HEK293 (cell line): ENCODE data around the gene ERAP2.
A peak's percentile ranks its signal among the peaks of the same experiment; 100 is the strongest.

Source experiments
- EGR2 ChIP-seq: fragments of 450-650 bp; formaldehyde crosslinking; IDR thresholded peaks from 2 replicates; pipeline ENCODE4 v1.5.1; 2016; ENCODE audit warnings: low read depth, missing biosample characterization, missing genetic modification characterization
- GLI2 ChIP-seq: fragments of 450-650 bp; formaldehyde crosslinking; IDR thresholded peaks from 2 replicates; pipeline ENCODE4; 2017; ENCODE audit warnings: missing biosample characterization, missing genetic modification characterization, low read depth, borderline replicate concordance
- KLF8 ChIP-seq: fragments of 450-650 bp; formaldehyde crosslinking; IDR thresholded peaks from 2 replicates; pipeline ENCODE4 v1.5.1; 2016; ENCODE audit warnings: missing biosample characterization, missing genetic modification characterization
- MZF1 ChIP-seq: fragments of 450-650 bp; formaldehyde crosslinking; IDR thresholded peaks from 2 replicates; pipeline ENCODE4 v1.5.1; 2017; ENCODE audit warnings: missing biosample characterization, missing genetic modification characterization, borderline replicate concordance
- PRDM2 ChIP-seq: fragments of 450-650 bp; formaldehyde crosslinking; IDR thresholded peaks from 2 replicates; pipeline ENCODE4 v1.5.1; 2016; ENCODE audit warnings: missing biosample characterization, missing genetic modification characterization, borderline replicate concordance
- SP2 ChIP-seq: fragments of 450-650 bp; formaldehyde crosslinking; IDR thresholded peaks from 2 replicates; pipeline ENCODE4 v1.5.1; 2016; ENCODE audit warnings: missing biosample characterization, missing genetic modification characterization
- YY2 ChIP-seq: fragments of 450-650 bp; formaldehyde crosslinking; IDR thresholded peaks from 2 replicates; pipeline ENCODE4 v1.5.1; 2016; ENCODE audit warnings: missing biosample characterization, missing genetic modification characterization
- ZBTB17 ChIP-seq: fragments of 450-650 bp; formaldehyde crosslinking; IDR thresholded peaks from 2 replicates; pipeline ENCODE4 v1.5.1; 2016; ENCODE audit warnings: missing biosample characterization, missing genetic modification characterization
- ZFP69B ChIP-seq: fragments of 450-650 bp; formaldehyde crosslinking; IDR thresholded peaks from 2 replicates; pipeline ENCODE4 v1.5.1; 2016; ENCODE audit warnings: missing biosample characterization, missing genetic modification characterization
- ZNF174 ChIP-seq: fragments of 450-650 bp; formaldehyde crosslinking; IDR thresholded peaks from 2 replicates; pipeline ENCODE4 v1.5.0; 2017; ENCODE audit warnings: missing biosample characterization, mild to moderate bottlenecking, missing genetic modification characterization
- ZNF202 ChIP-seq: fragments of 450-650 bp; formaldehyde crosslinking; IDR thresholded peaks from 2 replicates; pipeline ENCODE4 v1.5.1; 2016; ENCODE audit warnings: missing biosample characterization, missing genetic modification characterization, borderline replicate concordance
- ZNF26 ChIP-seq: fragments of 450-650 bp; formaldehyde crosslinking; IDR thresholded peaks from 2 replicates; pipeline ENCODE4 v1.5.1; 2016; ENCODE audit warnings: missing biosample characterization, missing genetic modification characterization
- ZNF292 ChIP-seq: fragments of 450-650 bp; formaldehyde crosslinking; IDR thresholded peaks from 2 replicates; pipeline ENCODE4 v1.5.1; 2016; ENCODE audit warnings: low read depth, missing biosample characterization, missing genetic modification characterization, borderline replicate concordance
- ZNF391 ChIP-seq: fragments of 450-650 bp; formaldehyde crosslinking; IDR thresholded peaks from 2 replicates; pipeline ENCODE4 v1.5.1; 2016; ENCODE audit warnings: low read depth, missing biosample characterization, missing genetic modification characterization, borderline replicate concordance
- ZNF433 ChIP-seq: fragments of 450-650 bp; formaldehyde crosslinking; IDR thresholded peaks from 2 replicates; pipeline ENCODE4 v1.5.1; 2016; ENCODE audit warnings: missing biosample characterization, missing genetic modification characterization, low read depth
- ZNF521 ChIP-seq: fragments of 450-650 bp; formaldehyde crosslinking; IDR thresholded peaks from 2 replicates; pipeline ENCODE4 v1.5.1; 2017; ENCODE audit warnings: missing biosample characterization, mild to moderate bottlenecking, missing genetic modification characterization
- ZNF548 ChIP-seq: fragments of 450-650 bp; formaldehyde crosslinking; IDR thresholded peaks from 2 replicates; pipeline ENCODE4 v1.5.1; 2016; ENCODE audit warnings: missing biosample characterization, missing genetic modification characterization
- ZNF561 ChIP-seq: fragments of 450-650 bp; IDR thresholded peaks from 2 replicates; pipeline ENCODE4 v1.5.1; 2018; ENCODE audit warnings: missing biosample characterization, missing genetic modification characterization, borderline replicate concordance
- ZNF645 ChIP-seq: fragments of 450-650 bp; formaldehyde crosslinking; IDR thresholded peaks from 2 replicates; pipeline ENCODE4; 2016; ENCODE audit warnings: missing biosample characterization, missing genetic modification characterization
- ZSCAN30 ChIP-seq: fragments of 450-650 bp; IDR thresholded peaks from 2 replicates; pipeline ENCODE4 v1.5.1; 2018; ENCODE audit warnings: missing biosample characterization, mild to moderate bottlenecking, missing genetic modification characterization, moderate library complexity
- TF ChIP-seq, protein P1 (sequence below): fragments of 450-650 bp; formaldehyde crosslinking; IDR thresholded peaks from 2 replicates; pipeline ENCODE4 v1.5.1; 2016; ENCODE audit warnings: missing biosample characterization, missing genetic modification characterization
- TF ChIP-seq, protein P2 (sequence below): fragments of 450-650 bp; formaldehyde crosslinking; IDR thresholded peaks from 2 replicates; pipeline ENCODE4 v1.5.1; 2017; ENCODE audit warnings: missing biosample characterization, mild to moderate bottlenecking, missing genetic modification characterization, moderate library complexity
- TF ChIP-seq, protein P3 (sequence below): fragments of 450-650 bp; formaldehyde crosslinking; IDR thresholded peaks from 2 replicates; pipeline ENCODE4 v1.5.1; 2016; ENCODE audit warnings: missing biosample characterization, missing genetic modification characterization

Gene ERAP2

DNA sequence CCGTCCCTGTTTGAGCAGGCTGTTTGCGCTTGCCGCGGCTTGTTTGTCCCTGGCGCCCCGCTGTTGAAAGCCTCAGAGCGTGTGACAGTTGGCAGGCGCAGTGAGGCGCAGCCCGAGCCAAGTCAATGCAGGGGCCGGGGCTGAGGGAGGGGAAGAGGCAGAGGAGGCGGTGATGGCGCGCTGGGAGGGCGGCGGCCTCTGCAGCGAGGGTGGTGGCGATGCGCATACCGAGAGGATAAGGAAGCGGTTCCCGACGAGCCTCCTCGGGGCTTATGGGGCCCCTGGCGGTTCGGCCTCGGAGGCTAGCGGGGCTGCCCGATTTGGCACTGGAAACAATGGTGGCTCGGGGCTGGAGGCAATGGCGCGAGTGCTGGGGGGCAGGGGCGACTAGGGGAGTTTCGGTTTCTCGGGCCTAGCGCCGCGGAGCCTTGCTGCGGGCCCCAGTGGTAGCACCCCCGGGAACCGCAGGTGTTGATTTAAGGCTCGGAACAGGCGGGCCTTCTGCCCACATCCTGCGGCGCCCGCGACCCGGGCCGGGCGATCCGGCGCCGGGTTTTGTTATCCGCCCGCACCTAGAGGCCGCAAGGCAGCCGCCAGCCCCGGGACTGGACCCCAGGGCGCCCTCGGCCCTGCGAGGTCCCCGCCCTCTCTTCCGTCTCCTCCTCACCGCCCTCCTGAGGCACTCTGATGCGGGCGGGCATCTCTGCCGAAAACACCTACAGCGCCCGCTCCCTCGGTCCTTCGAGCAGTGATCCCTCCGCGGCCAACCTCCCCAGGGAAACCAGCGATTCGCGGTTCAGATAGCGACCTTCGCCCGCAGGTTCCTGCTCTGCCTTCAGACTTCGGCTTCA lies 58.6 kb downstream of the ERAP2 start (continued):
- TF ChIP-seq PRDM2 (tag by site-specific recombination) (no peak), ZNF433 (no peak), ZNF292 (tag by site-specific recombination) (no peak), ZNF548 (tag by site-specific recombination) (no peak), ZNF521 (tag by site-specific recombination) (no peak), ZNF391 (peak; percentile 70), SP2 (peak; percentile 77), ZNF26 (no peak), EGR2 (tag by site-specific recombination) (peak; percentile 90), ZSCAN30 (peak; percentile 98), ZBTB17 (peak; percentile 96), ZNF561 (peak; percentile 97), MZF1 (peak; percentile 42; the same call in 1 of the 2 replicates), ZNF202 (tag by site-specific recombination) (no peak; the same call in 1 of the 2 replicates), YY2 (tag by site-specific recombination) (peak; percentile 75), GLI2 (no peak; the same call in 1 of the 2 replicates), ZFP69B (tag by site-specific recombination) (peak; percentile 97), ZNF174 (tag by site-specific recombination) (no peak), ZNF645 (tag by site-specific recombination) (no peak), KLF8 (tag by site-specific recombination) (peak; percentile 97)
- TF ChIP-seq, protein P1, sequence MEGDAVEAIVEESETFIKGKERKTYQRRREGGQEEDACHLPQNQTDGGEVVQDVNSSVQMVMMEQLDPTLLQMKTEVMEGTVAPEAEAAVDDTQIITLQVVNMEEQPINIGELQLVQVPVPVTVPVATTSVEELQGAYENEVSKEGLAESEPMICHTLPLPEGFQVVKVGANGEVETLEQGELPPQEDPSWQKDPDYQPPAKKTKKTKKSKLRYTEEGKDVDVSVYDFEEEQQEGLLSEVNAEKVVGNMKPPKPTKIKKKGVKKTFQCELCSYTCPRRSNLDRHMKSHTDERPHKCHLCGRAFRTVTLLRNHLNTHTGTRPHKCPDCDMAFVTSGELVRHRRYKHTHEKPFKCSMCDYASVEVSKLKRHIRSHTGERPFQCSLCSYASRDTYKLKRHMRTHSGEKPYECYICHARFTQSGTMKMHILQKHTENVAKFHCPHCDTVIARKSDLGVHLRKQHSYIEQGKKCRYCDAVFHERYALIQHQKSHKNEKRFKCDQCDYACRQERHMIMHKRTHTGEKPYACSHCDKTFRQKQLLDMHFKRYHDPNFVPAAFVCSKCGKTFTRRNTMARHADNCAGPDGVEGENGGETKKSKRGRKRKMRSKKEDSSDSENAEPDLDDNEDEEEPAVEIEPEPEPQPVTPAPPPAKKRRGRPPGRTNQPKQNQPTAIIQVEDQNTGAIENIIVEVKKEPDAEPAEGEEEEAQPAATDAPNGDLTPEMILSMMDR (tag by site-specific recombination): peak; percentile 91
- TF ChIP-seq, protein P2, sequence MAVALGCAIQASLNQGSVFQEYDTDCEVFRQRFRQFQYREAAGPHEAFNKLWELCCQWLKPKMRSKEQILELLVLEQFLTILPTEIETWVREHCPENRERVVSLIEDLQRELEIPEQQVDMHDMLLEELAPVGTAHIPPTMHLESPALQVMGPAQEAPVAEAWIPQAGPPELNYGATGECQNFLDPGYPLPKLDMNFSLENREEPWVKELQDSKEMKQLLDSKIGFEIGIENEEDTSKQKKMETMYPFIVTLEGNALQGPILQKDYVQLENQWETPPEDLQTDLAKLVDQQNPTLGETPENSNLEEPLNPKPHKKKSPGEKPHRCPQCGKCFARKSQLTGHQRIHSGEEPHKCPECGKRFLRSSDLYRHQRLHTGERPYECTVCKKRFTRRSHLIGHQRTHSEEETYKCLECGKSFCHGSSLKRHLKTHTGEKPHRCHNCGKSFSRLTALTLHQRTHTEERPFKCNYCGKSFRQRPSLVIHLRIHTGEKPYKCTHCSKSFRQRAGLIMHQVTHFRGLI (tag by site-specific recombination): peak; percentile 84
- TF ChIP-seq, protein P3, sequence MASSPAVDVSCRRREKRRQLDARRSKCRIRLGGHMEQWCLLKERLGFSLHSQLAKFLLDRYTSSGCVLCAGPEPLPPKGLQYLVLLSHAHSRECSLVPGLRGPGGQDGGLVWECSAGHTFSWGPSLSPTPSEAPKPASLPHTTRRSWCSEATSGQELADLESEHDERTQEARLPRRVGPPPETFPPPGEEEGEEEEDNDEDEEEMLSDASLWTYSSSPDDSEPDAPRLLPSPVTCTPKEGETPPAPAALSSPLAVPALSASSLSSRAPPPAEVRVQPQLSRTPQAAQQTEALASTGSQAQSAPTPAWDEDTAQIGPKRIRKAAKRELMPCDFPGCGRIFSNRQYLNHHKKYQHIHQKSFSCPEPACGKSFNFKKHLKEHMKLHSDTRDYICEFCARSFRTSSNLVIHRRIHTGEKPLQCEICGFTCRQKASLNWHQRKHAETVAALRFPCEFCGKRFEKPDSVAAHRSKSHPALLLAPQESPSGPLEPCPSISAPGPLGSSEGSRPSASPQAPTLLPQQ: peak; percentile 98
